GM12875 (cell line): ENCODE results near the gene KNOP1.
"Not testable (repeated sequence)": the region's sequence is repeated elsewhere in the genome, so short reads cannot be mapped to it uniquely, and the experiment has no call there.

Source experiments
- H3K4me3 ChIP-seq: one replicate; pipeline ENCODE4 v1.5.1; 2011; ENCODE audit warnings: low read depth, low read length, control low read depth
- CTCF ChIP-seq: IDR thresholded peaks from 2 replicates; pipeline ENCODE4 v1.5.1; 2011; ENCODE audit warnings: low read depth, mild to moderate bottlenecking, control low read depth, inconsistent platforms, low read length, moderate library complexity, borderline replicate concordance; ENCODE audit not compliant: insufficient read depth

KNOP1 gene

DNA sequence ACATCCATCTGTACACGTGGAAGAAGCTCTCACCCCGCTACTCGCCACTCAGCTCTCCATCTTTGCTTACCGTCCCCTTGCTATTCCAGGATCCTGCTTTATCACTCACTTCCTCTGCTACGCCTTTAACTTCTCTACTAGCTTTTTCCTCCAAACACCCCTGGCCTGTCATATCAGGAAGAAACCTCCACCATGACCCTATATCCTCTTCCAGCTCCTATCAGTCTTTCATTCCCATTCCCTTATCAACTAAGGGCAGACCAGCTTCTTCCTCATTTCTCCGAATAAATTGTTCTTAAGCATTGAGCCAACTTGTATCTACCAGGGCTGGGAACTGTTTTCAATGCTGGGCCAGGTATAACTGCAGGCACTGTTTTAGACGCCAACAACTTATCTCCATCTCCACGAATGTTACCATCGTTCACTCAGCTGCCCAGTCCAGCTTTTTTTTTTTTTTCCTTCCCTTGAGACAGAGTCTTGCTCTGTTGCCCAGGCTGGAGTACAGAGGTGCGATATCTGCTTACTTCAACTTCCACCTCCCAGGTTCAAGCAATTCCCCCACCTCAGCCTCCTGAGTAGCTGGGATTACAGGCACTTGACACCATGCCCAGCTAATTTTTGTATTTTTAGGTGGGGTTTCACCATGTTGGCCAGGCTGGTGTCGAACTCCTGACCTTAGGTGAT is 4.4 kb upstream of the KNOP1 start:
- no peak for TF ChIP-seq CTCF

GRCh38 chr16:19718624-19718965 is 568 bp upstream of the KNOP1 start:
- H3K4me3 ChIP-seq: peak overlapping the region; percentile 69
- no peak for TF ChIP-seq CTCF

More for the DNA sequence above, 4.4 kb upstream of the KNOP1 start:
- no peak overlapping the region for H3K4me3 ChIP-seq

- no peak for TF ChIP-seq CTCF
- peak overlapping the region; percentile 69 for H3K4me3 ChIP-seq
Observed at GRCh38 chr16:19717314-19717713, 713 bp downstream of the KNOP1 start.

- H3K4me3 ChIP-seq: not testable (repeated sequence)
Observed at GRCh38 chr16:19716728-19717127, 1.3 kb downstream of the KNOP1 start.

DNA sequence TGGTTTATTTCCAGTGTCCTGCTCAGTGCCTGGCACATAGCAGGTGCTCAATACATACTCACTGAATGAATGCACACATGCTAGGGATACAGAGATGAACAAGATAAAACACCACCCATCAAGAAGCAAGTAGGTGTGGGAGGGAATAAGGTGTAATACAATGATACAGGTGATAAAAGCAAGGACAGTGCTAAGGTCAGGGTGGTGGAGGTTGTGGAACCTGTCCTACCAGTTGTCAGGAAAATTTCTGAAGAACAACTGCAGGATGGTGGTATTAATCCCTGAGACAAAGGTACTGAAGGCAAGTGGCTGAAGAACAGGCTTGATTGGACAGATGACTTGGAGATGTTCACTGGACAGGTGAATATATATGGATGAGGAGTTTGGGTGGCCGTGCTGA is 1.8 kb downstream of the KNOP1 start:
- H3K4me3 ChIP-seq: no peak overlapping the region

DNA sequence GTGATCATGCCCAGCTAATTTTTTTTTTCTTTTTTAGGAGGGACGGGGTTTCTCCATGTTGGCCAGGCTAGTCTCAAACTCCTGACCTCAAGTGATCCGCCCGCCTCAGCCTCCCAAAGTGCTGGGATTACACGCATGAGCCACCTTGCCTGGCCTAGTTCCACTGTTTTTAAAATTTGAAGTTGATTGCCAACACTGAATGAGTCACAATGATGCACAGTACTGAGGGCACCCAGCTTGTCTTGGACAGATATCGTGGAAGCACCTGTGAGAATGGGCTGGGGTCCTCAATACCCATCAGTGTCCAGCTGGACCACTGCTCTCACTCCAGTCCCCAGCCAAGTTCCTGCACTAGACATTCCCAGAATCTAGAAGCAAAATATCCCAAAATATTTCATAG is 2.5 kb downstream of the KNOP1 start:
- TF ChIP-seq CTCF: no peak
- H3K4me3 ChIP-seq: no peak overlapping the region

More for the DNA sequence above, 1.8 kb downstream of the KNOP1 start:
- no peak for TF ChIP-seq CTCF

- H3K4me3 ChIP-seq: no peak overlapping the region
- no peak for TF ChIP-seq CTCF
Observed at GRCh38 chr16:19713697-19714096, 4.3 kb downstream of the KNOP1 start.

- no peak for TF ChIP-seq CTCF
Observed at GRCh38 chr16:19712418-19713058, 5.5 kb downstream of the KNOP1 start.

More at GRCh38 chr16:19712418-19713058, 5.5 kb downstream of the KNOP1 start:
- no peak overlapping the region for H3K4me3 ChIP-seq
